GM18526 (cell line): ENCODE data around the gene ALOX5.

Experiments used
- POLR2A ChIP-seq: IDR thresholded peaks from 3 replicates; pipeline ENCODE4 v1.6.1; 2011; ENCODE audit not compliant: insufficient read length; ENCODE audit errors: extremely low read depth

The ALOX5 gene

DNA sequence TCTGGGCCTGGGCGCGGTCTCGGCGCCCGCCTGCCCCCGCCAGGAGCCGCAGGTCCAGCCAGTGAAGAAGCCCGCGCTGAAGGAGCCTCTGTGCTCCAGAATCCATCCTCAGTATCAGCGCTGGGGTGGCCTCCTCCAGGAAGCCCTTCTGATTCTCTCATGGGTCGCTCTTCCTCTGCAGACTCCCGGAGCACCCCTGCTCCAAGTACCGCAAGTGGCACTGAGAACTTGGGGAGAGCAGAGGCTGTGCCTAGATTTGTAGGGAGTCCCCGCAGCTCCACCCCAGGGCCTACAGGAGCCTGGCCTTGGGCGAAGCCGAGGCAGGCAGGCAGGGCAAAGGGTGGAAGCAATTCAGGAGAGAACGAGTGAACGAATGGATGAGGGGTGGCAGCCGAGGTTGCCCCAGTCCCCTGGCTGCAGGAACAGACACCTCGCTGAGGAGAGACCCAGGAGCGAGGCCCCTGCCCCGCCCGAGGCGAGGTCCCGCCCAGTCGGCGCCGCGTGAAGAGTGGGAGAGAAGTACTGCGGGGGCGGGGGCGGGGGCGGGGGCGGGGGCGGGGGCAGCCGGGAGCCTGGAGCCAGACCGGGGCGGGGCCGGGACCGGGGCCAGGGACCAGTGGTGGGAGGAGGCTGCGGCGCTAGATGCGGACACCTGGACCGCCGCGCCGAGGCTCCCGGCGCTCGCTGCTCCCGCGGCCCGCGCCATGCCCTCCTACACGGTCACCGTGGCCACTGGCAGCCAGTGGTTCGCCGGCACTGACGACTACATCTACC is at the start of gene ALOX5:
Gene ALOX5 (plus strand): TSS at position 641 of the 774 bp plus-strand sequence. CDS start 64 bp downstream, at position 705.
- peak; percentile 73 for TF ChIP-seq POLR2A

- TF ChIP-seq POLR2A, result no peak
Measured at GRCh38 chr10:45325116-45325515, 48.9 kb upstream of the ALOX5 start.

DNA sequence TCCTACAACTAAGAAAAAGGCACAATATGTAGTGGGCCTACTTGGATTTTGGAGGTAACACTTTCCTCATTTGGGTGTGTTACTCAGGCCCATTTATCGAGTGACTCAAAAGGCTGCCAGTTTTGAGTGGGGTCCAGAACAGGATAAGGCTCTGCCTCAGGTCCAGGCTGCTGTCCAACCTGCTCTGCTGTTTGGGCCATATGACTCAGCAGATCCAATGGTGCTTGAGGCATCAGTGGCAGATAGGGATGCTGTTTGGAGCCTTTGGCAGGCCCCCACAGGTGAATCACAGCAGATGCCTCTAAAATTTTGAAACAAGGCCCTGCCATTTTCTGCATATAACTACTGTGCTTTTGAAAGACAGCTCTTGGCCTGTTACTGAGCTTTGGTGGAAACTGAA is 34.1 kb upstream of the ALOX5 start:
- no peak for TF ChIP-seq POLR2A

DNA sequence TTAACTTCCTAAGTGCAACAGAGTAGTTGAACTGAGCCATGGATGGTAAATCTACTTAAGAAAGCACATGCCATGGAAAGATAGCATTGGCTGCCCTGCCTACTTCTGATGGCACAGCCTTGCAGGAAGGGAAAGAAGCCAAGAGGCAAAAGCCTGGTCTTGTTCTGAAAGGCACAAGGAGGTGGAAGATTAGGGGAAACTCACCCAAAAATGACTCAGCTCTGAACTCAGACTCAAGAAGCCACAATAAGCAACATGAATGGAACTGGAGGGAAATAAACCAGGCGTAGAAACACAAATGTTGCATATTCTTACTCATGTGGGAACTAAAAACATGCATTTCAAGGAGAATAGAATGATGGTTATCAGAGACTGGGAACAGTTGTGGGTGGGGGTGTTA is 20.8 kb upstream of the ALOX5 start:
- no peak for TF ChIP-seq POLR2A

DNA sequence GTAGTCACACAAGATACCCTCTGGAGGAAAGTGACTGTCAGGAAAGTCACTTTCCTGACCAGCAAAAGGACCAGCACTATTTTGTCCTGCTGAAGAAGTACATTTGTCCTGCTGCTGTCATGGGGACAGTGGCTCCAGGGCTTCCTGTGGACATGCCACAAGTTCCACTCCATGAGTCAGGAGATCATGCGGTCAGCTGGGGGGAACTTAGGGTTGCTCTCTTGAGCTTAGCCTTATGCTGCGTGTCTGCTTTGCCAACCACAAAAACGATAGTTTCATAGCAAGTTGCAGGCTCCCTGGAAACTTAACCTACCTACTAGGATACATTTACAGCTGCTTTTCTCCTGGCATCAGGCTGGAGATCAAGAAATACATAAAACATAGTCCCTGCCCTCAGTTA is 19.8 kb upstream of the ALOX5 start:
- TF ChIP-seq POLR2A, result no peak

- no peak for TF ChIP-seq POLR2A
Measured at GRCh38 chr10:45355494-45355893, 18.5 kb upstream of the ALOX5 start.

DNA sequence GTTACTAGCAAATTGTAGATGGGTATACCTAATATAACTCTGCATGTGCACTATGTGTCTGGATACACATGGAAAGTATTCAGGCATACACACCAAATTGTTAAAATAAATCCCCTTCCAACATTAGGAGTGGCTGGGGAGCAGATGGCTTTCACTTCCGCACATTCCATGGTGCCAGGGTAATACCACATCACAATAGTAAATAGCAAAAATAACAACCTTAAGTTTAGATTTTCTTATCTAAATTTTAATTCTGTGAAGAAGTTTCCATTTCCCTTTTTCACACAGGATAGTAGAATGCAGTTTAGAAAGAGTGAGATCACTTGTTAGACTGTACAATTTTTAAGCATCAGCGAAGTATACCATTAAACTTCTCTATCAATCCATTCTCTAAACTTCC is 5.8 kb upstream of the ALOX5 start:
- no peak for TF ChIP-seq POLR2A

- TF ChIP-seq POLR2A, result no peak
Measured at GRCh38 chr10:45370202-45370955, 3.6 kb upstream of the ALOX5 start.

GRCh38 chr10:45371560-45371959 is 2.5 kb upstream of the ALOX5 start:
- TF ChIP-seq POLR2A, result no peak

- TF ChIP-seq POLR2A, result no peak
Measured at GRCh38 chr10:45372251-45372951, 1.6 kb upstream of the ALOX5 start.

- peak; percentile 17 for TF ChIP-seq POLR2A
Measured at GRCh38 chr10:45373003-45373575, 927 bp upstream of the ALOX5 start.

GRCh38 chr10:45374350-45375052 is 485 bp downstream of the ALOX5 start:
- no peak for TF ChIP-seq POLR2A

GRCh38 chr10:45375101-45375500 is 1.1 kb downstream of the ALOX5 start:
- no peak for TF ChIP-seq POLR2A

DNA sequence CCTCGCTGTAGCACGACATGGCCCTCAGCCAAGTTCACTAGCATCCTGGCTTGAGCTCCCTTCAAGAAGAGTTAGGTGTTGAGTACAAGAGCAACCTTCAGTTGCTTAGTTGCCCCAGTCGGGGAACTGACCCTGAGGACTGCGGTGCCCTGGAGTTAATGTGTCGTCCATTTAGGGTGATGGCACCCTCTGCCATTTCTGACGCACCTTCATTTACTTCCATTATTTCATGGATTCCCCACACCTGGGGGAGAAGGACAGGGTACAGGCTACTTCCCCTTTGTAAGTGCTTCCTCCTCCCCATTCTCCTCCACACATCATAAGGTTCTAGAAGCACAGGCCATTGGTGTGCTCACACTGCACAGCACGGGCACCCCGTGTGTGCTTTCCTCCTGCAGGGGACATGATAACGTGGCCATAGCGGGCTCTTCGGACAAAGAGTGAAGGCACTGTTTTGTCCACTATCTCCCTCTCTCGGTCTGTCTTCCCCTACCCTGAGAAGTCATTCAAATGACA is 1.8 kb downstream of the ALOX5 start:
- TF ChIP-seq POLR2A, result no peak

DNA sequence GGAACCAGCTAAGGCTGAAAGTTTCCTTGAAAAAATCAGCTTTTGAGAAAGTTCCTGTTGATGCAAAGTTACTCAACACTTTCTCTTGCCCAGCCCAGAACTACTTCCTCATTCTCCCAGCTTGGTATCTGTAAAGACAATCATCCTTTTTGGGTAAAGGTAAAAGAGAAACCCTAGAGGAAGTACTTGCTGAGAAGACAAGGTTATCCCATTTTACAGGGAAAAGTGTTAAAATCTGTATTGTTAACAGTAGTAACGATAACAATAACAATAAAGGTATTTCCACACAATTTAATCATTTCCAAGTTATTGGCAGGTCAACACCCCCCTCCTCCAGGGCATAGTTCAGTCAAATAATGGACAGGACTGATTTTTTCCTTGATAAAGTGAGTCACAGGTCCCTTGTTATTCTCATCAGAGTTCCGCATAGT is 2.4 kb downstream of the ALOX5 start:
- no peak for TF ChIP-seq POLR2A
